SK-N-SH treated with all-trans-retinoic acid at 6 μM for 48 hours (cell line): ENCODE results near the gene CSF2RB.

Source experiments
- ATAC-seq: fragments of 200-7000 bp; cut with Tn5 transposase; 3 replicates; pipeline ENCODE4 v1.9.1; 2020; ENCODE audit warnings: mild to moderate bottlenecking, moderate library complexity
- ARNTL ChIP-seq: fragments of 450-650 bp; formaldehyde crosslinking; IDR thresholded peaks from 2 replicates; pipeline ENCODE4 v1.5.0; 2020; ENCODE audit warnings: low read depth, mild to moderate bottlenecking, moderate library complexity, borderline replicate concordance
- BACH2 ChIP-seq: fragments of 250-450 bp; sonication (Bioruptor Pico); IDR thresholded peaks from 2 replicates; pipeline ENCODE4 v1.9.0; 2021; ENCODE audit warnings: mild to moderate bottlenecking, borderline replicate concordance
- ESRRG ChIP-seq: fragments of 250-450 bp; sonication (Bioruptor Pico); IDR thresholded peaks from 2 replicates; pipeline ENCODE4 v1.6.1; 2021; ENCODE audit warnings: mild to moderate bottlenecking
- GLIS3 ChIP-seq: fragments of 250-450 bp; sonication (Bioruptor Pico); IDR thresholded peaks from 2 replicates; pipeline ENCODE4 v1.5.0; 2020; ENCODE audit warnings: mild to moderate bottlenecking, moderate library complexity
- ISL1 ChIP-seq: fragments of 250-450 bp; sonication (Bioruptor Pico); IDR thresholded peaks from 2 replicates; pipeline ENCODE4 v2.1.2; 2022; ENCODE audit warnings: mild to moderate bottlenecking, moderate library complexity
- OSR1 ChIP-seq: fragments of 250-450 bp; sonication (Bioruptor Pico); IDR thresholded peaks from 2 replicates; pipeline ENCODE4 v1.8.0; 2022; ENCODE audit warnings: moderate library complexity, mild to moderate bottlenecking, inconsistent platforms
- PPARA ChIP-seq: fragments of 250-450 bp; sonication (Bioruptor Pico); IDR thresholded peaks from 2 replicates; pipeline ENCODE4 v1.5.0; 2020; ENCODE audit warnings: mild to moderate bottlenecking, borderline replicate concordance
- RARB ChIP-seq: fragments of 250-450 bp; sonication (Bioruptor Pico); IDR thresholded peaks from 2 replicates; pipeline ENCODE4 v1.8.0; 2021; ENCODE audit warnings: mild to moderate bottlenecking, moderate library complexity
- SNAI2 ChIP-seq: fragments of 250-450 bp; sonication (Bioruptor Pico); IDR thresholded peaks from 2 replicates; pipeline ENCODE4 v1.5.0; 2020; ENCODE audit warnings: mild to moderate bottlenecking, moderate library complexity
- TCF4 ChIP-seq: fragments of 250-450 bp; sonication (Bioruptor Pico); IDR thresholded peaks from 2 replicates; pipeline ENCODE4 v1.8.0; 2021; ENCODE audit warnings: mild to moderate bottlenecking, moderate library complexity, borderline replicate concordance
- TOX ChIP-seq: fragments of 250-450 bp; sonication (Bioruptor Pico); IDR thresholded peaks from 2 replicates; pipeline ENCODE4 v1.8.0; 2021; ENCODE audit warnings: mild to moderate bottlenecking, moderate library complexity, borderline replicate concordance
- ZC3H10 ChIP-seq: fragments of 250-450 bp; sonication (Bioruptor Pico); IDR thresholded peaks from 2 replicates; pipeline ENCODE4 v1.5.1; 2021; ENCODE audit warnings: mild to moderate bottlenecking, moderate library complexity
- ZFP3 ChIP-seq: fragments of 250-450 bp; sonication (Bioruptor Pico); IDR thresholded peaks from 2 replicates; pipeline ENCODE4 v1.5.0; 2020; ENCODE audit warnings: mild to moderate bottlenecking, moderate library complexity
- ZFP30 ChIP-seq: fragments of 450-650 bp; formaldehyde crosslinking; IDR thresholded peaks from 2 replicates; pipeline ENCODE4 v1.5.0; 2022; ENCODE audit warnings: mild to moderate bottlenecking, moderate library complexity
- ZNF565 ChIP-seq: fragments of 450-650 bp; formaldehyde crosslinking; conservative IDR thresholded peaks from 2 replicates; pipeline ENCODE4 v1.5.0; 2020; ENCODE audit warnings: low read depth, mild to moderate bottlenecking, moderate library complexity
- ZNF8 ChIP-seq: fragments of 450-650 bp; formaldehyde crosslinking; IDR thresholded peaks from 2 replicates; pipeline ENCODE4 v1.5.0; 2020; ENCODE audit warnings: mild to moderate bottlenecking, moderate library complexity
- TF ChIP-seq, protein P1 (sequence below): fragments of 250-450 bp; sonication (Bioruptor Pico); IDR thresholded peaks from 2 replicates; pipeline ENCODE4 v1.8.0; 2021; ENCODE audit warnings: low read depth, mild to moderate bottlenecking, moderate library complexity, borderline replicate concordance
- TF ChIP-seq, protein P2 (sequence below): fragments of 250-450 bp; sonication (Bioruptor Pico); IDR thresholded peaks from 2 replicates; pipeline ENCODE4 v1.5.0; 2020; ENCODE audit warnings: mild to moderate bottlenecking, moderate library complexity
- TF ChIP-seq, protein P3 (sequence below): fragments of 250-450 bp; sonication (Bioruptor Pico); IDR thresholded peaks from 2 replicates; pipeline ENCODE4 v1.5.1; 2020; ENCODE audit warnings: low read depth, mild to moderate bottlenecking, moderate library complexity
- TF ChIP-seq, protein P4 (sequence below): fragments of 250-450 bp; sonication (Bioruptor Pico); IDR thresholded peaks from 2 replicates; pipeline ENCODE4 v1.5.1; 2021; ENCODE audit warnings: mild to moderate bottlenecking, moderate library complexity
- TF ChIP-seq, protein P5 (sequence below): fragments of 250-450 bp; sonication (Bioruptor Pico); IDR thresholded peaks from 2 replicates; pipeline ENCODE4 v1.8.0; 2020; ENCODE audit warnings: mild to moderate bottlenecking, moderate library complexity, borderline replicate concordance

CSF2RB gene

DNA sequence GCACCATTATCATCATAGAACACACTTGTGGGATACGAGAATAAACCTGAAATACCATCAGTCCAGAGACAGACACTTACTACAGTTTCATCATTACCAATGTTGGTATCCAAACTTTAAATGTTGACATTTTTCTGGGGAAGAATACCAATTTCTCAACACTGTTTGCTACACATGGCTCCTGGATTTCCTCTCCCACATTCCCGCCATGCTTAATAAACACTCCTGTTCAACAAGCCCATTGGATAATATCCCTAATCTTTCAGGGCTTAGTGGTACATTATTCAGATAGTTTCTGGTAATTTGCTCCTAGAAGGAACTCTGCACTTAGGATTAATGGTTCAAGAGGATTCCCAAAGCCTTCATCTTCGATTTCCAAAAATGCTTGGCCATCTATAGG is 48.2 kb downstream of the CSF2RB start:
- TF ChIP-seq, protein P1, sequence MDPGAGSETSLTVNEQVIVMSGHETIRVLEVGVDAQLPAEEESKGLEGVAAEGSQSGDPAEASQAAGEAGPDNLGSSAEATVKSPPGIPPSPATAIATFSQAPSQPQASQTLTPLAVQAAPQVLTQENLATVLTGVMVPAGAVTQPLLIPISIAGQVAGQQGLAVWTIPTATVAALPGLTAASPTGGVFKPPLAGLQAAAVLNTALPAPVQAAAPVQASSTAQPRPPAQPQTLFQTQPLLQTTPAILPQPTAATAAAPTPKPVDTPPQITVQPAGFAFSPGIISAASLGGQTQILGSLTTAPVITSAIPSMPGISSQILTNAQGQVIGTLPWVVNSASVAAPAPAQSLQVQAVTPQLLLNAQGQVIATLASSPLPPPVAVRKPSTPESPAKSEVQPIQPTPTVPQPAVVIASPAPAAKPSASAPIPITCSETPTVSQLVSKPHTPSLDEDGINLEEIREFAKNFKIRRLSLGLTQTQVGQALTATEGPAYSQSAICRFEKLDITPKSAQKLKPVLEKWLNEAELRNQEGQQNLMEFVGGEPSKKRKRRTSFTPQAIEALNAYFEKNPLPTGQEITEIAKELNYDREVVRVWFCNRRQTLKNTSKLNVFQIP (CRISPR knock-in tag), result no peak
- TF ChIP-seq ISL1 (CRISPR knock-in tag) (no peak), TOX (CRISPR knock-in tag) (no peak), TCF4 (CRISPR knock-in tag) (no peak), OSR1 (no peak), RARB (CRISPR knock-in tag) (no peak), ZNF565 (CRISPR knock-in tag) (no peak)
- TF ChIP-seq, protein P2, sequence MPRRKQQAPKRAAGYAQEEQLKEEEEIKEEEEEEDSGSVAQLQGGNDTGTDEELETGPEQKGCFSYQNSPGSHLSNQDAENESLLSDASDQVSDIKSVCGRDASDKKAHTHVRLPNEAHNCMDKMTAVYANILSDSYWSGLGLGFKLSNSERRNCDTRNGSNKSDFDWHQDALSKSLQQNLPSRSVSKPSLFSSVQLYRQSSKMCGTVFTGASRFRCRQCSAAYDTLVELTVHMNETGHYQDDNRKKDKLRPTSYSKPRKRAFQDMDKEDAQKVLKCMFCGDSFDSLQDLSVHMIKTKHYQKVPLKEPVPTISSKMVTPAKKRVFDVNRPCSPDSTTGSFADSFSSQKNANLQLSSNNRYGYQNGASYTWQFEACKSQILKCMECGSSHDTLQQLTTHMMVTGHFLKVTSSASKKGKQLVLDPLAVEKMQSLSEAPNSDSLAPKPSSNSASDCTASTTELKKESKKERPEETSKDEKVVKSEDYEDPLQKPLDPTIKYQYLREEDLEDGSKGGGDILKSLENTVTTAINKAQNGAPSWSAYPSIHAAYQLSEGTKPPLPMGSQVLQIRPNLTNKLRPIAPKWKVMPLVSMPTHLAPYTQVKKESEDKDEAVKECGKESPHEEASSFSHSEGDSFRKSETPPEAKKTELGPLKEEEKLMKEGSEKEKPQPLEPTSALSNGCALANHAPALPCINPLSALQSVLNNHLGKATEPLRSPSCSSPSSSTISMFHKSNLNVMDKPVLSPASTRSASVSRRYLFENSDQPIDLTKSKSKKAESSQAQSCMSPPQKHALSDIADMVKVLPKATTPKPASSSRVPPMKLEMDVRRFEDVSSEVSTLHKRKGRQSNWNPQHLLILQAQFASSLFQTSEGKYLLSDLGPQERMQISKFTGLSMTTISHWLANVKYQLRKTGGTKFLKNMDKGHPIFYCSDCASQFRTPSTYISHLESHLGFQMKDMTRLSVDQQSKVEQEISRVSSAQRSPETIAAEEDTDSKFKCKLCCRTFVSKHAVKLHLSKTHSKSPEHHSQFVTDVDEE (CRISPR knock-in tag), result no peak
- ATAC-seq, result no peak

DNA sequence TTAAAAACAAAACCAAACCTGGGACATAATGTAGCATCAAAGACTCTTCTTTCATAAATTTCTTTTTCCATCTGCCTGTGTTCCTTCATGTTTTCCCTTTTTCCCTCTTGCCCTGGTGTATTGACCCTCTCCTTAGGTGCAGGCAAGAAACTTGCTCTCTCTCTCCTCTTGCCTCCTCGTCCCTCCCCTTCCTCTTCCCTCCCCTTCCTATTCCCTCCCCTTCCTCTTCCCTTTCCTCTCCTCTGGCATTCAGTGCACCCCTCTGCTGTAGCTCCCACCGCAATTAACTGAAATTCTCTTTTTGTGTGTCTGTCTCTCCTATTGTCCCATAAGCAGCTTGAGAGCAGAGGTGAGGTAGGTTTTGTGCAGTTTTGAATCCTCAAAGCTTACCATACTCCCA is 49.9 kb downstream of the CSF2RB start:
- ATAC-seq, result no peak
- TF ChIP-seq TCF4 (CRISPR knock-in tag) (no peak), TOX (CRISPR knock-in tag) (no peak), ZNF8 (CRISPR knock-in tag) (no peak), ZNF565 (CRISPR knock-in tag) (no peak), RARB (CRISPR knock-in tag) (no peak), ESRRG (no peak), GLIS3 (CRISPR knock-in tag) (no peak), PPARA (CRISPR knock-in tag) (no peak)
- TF ChIP-seq, protein P3, sequence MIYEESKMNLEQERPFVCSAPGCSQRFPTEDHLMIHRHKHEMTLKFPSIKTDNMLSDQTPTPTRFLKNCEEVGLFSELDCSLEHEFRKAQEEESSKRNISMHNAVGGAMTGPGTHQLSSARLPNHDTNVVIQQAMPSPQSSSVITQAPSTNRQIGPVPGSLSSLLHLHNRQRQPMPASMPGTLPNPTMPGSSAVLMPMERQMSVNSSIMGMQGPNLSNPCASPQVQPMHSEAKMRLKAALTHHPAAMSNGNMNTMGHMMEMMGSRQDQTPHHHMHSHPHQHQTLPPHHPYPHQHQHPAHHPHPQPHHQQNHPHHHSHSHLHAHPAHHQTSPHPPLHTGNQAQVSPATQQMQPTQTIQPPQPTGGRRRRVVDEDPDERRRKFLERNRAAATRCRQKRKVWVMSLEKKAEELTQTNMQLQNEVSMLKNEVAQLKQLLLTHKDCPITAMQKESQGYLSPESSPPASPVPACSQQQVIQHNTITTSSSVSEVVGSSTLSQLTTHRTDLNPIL (CRISPR knock-in tag), result no peak
- TF ChIP-seq, protein P4, sequence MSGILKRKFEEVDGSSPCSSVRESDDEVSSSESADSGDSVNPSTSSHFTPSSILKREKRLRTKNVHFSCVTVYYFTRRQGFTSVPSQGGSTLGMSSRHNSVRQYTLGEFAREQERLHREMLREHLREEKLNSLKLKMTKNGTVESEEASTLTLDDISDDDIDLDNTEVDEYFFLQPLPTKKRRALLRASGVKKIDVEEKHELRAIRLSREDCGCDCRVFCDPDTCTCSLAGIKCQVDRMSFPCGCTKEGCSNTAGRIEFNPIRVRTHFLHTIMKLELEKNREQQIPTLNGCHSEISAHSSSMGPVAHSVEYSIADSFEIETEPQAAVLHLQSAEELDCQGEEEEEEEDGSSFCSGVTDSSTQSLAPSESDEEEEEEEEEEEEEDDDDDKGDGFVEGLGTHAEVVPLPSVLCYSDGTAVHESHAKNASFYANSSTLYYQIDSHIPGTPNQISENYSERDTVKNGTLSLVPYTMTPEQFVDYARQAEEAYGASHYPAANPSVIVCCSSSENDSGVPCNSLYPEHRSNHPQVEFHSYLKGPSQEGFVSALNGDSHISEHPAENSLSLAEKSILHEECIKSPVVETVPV, result no peak
- TF ChIP-seq, protein P1 (CRISPR knock-in tag), result no peak

DNA sequence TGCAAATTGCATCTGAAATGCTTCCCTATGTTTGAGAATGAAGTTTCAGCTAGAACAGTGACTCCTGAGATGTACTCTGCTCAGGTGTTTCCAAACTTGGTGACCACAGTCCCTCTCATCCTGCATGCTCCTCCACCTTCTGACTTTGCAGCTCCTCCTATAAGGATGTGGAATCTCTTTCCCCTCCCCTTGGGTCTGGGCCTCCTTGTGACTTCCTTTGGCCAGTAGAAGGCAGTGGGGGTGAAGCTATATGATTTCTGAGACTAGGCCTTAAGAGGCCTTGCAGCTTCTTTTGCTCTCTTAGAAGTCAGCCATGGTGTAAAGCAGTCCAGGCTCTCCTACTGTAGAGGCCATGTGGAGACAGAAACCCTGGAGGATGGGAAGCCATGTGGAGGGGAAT is 50.7 kb downstream of the CSF2RB start:
- no peak for ATAC-seq
- TF ChIP-seq RARB (CRISPR knock-in tag) (no peak), BACH2 (CRISPR knock-in tag) (no peak), GLIS3 (CRISPR knock-in tag) (no peak), ESRRG (no peak), ZFP3 (CRISPR knock-in tag) (no peak), ZFP30 (CRISPR knock-in tag) (no peak), SNAI2 (CRISPR knock-in tag) (no peak), ISL1 (CRISPR knock-in tag) (no peak), ARNTL (CRISPR knock-in tag) (no peak), ZC3H10 (no peak), OSR1 (no peak)
- TF ChIP-seq, protein P4, result no peak
- TF ChIP-seq, protein P5, sequence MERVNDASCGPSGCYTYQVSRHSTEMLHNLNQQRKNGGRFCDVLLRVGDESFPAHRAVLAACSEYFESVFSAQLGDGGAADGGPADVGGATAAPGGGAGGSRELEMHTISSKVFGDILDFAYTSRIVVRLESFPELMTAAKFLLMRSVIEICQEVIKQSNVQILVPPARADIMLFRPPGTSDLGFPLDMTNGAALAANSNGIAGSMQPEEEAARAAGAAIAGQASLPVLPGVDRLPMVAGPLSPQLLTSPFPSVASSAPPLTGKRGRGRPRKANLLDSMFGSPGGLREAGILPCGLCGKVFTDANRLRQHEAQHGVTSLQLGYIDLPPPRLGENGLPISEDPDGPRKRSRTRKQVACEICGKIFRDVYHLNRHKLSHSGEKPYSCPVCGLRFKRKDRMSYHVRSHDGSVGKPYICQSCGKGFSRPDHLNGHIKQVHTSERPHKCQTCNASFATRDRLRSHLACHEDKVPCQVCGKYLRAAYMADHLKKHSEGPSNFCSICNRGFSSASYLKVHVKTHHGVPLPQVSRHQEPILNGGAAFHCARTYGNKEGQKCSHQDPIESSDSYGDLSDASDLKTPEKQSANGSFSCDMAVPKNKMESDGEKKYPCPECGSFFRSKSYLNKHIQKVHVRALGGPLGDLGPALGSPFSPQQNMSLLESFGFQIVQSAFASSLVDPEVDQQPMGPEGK, result no peak
- TF ChIP-seq, protein P2 (CRISPR knock-in tag), result no peak
- TF ChIP-seq, all 23 proteins: peak for 0
